ENCODE data around the gene TTC13.

TTC13 gene

DNA sequence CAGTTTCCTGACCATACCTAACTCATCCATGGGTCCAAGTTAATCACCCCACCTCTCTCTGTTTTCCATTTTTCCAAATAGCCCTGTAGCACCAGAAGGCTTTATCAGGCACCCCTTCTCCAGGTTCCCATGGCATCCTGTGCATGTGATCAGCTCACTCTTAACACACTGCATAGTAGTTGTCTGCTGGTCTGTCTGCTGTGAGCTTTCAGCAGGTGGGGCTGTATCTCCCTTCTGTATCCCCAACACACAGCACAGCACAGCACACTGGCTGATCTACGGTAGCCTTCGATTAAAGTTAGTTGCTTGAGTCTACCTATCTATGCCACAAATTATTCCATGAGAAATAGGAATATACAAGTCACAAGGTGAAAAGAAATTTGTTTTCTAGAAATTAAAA is 56.0 kb downstream of the TTC13 start:
- TF ChIP-seq, protein P1, sequence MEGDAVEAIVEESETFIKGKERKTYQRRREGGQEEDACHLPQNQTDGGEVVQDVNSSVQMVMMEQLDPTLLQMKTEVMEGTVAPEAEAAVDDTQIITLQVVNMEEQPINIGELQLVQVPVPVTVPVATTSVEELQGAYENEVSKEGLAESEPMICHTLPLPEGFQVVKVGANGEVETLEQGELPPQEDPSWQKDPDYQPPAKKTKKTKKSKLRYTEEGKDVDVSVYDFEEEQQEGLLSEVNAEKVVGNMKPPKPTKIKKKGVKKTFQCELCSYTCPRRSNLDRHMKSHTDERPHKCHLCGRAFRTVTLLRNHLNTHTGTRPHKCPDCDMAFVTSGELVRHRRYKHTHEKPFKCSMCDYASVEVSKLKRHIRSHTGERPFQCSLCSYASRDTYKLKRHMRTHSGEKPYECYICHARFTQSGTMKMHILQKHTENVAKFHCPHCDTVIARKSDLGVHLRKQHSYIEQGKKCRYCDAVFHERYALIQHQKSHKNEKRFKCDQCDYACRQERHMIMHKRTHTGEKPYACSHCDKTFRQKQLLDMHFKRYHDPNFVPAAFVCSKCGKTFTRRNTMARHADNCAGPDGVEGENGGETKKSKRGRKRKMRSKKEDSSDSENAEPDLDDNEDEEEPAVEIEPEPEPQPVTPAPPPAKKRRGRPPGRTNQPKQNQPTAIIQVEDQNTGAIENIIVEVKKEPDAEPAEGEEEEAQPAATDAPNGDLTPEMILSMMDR (conservative IDR thresholded peaks at IDR 0.05; ENCODE audit: low read length), result 0 out of 2 replicates have a peak, but pooled peaks have one; percentile 5
- no peak overlapping the region for H3K4me3 ChIP-seq (ENCODE audit: low read length)
- no peak for DNase-seq (ENCODE audit: low read depth)

GRCh38 chr1:230919207-230919606 is 59.5 kb downstream of the TTC13 start:
- DNase-seq (ENCODE audit: low read depth), result no peak
- H3K4me3 ChIP-seq (ENCODE audit: low read length), result no peak overlapping the region
- TF ChIP-seq, protein P1 (conservative IDR thresholded peaks at IDR 0.05; ENCODE audit: low read length), result no peak

- TF ChIP-seq, protein P1 (conservative IDR thresholded peaks at IDR 0.05; ENCODE audit: low read length), result peak; percentile 88
- H3K4me3 ChIP-seq (ENCODE audit: low read length), result no peak overlapping the region
- peak; percentile 57 for DNase-seq (ENCODE audit: low read depth)
Measured at GRCh38 chr1:230917284-230918135, 61.2 kb downstream of the TTC13 start.

DNA sequence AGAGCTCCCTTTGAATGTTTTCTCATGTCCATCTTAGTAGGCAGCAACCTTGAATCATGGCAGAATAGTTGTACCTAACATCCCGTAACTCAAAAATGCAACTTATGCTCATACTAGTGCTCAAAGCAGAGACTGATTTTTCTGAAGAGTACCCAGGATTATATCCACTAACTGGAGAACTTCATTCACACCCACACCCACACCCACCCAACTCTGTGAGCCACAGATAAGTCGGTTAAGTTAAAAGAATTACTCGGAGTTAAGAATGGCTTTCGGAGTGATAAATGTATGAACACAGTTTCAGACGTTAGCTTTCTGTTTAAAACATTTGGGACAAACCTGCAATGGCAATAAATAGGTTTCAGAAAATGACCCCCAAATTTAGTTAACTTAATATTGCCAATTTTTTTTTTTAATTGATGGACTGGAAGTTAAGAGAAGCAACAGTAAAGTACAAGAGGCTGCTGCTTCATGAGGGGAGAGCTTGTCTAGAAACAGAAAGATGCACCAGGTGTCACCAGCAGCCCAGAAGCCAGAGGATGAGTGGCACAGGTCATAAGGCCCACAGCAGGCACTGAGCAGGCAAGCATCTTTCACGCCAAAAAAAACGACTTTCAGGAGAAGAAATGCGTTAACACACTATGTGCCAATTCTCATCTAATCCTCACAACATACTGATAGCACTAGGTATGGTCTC is 61.9 kb downstream of the TTC13 start:
- no peak overlapping the region for H3K4me3 ChIP-seq (ENCODE audit: low read length)
- DNase-seq (ENCODE audit: low read depth), result no peak
- TF ChIP-seq, protein P1 (conservative IDR thresholded peaks at IDR 0.05; ENCODE audit: low read length), result no peak

DNA sequence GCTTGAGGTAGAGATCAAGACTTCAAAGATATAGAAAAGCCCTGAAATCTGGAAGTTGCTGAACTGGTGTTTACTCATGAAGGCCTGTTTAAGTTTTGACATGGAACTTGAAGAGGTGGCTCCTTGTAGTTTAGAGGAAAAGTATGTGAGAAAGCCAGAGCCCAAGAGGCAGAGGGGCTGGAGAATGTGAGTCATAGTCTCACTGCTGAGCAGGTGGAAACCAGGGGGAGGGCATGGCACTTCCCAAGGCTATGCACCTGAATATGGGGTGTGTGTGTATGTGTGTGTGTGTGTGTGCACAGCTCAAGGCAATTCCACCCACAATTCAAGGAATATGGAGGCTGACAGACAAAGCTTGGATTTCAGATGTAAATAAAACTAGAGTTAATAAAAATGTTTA is 63.6 kb downstream of the TTC13 start:
- TF ChIP-seq, protein P1 (conservative IDR thresholded peaks at IDR 0.05; ENCODE audit: low read length), result no peak
- no peak overlapping the region for H3K4me3 ChIP-seq (ENCODE audit: low read length)
- DNase-seq (ENCODE audit: low read depth), result no peak

GRCh38 chr1:230913496-230913895 is 65.2 kb downstream of the TTC13 start:
- no peak overlapping the region for H3K4me3 ChIP-seq (ENCODE audit: low read length)
- TF ChIP-seq, protein P1 (conservative IDR thresholded peaks at IDR 0.05; ENCODE audit: low read length), result no peak
- peak; percentile 57 for DNase-seq (ENCODE audit: low read depth)

- no peak overlapping the region for H3K4me3 ChIP-seq (ENCODE audit: low read length)
- TF ChIP-seq, protein P1 (conservative IDR thresholded peaks at IDR 0.05; ENCODE audit: low read length), result no peak
- DNase-seq (ENCODE audit: low read depth), result peak; percentile 39
Measured at GRCh38 chr1:230910755-230911117, 67.9 kb downstream of the TTC13 start.
